Panc1 (cell line): ENCODE results near the gene PPP1R3F. TPM values are rescaled to one million over a fixed set of nuclear protein-coding genes. Genes with fewer than 3 reads are reported as not detected.

Source experiments
- ATAC-seq: fragments of 200-7000 bp; cut with Tn5 transposase; 2 replicates; pipeline ENCODE4 v1.9.1; 2020; ENCODE audit warnings: mild to moderate bottlenecking, moderate library complexity
- BruUV-seq: library from RNA; stranded (reverse); fragments of 400-500 nt; replicated peaks from 2 replicates; lab custom pipeline; 2021; lab: Mats Ljungman, UMichigan
- CTCF ChIA-PET: fragments of 300-600 bp; sonication (Branson Sonifier 250); formaldehyde crosslinking; loops from one replicate; lab custom pipeline; 2022; ENCODE audit warnings: antibody characterized with exemption; lab: Charles Lee
- POLR2A ChIA-PET: fragments of 300-600 bp; sonication (Branson Sonifier 250); formaldehyde crosslinking; loops from one replicate; lab custom pipeline; 2022; ENCODE audit warnings: antibody characterized with exemption; lab: Charles Lee
- DNase-seq: peaks from one replicate; pipeline ENCODE4 v3.0.0-alpha.2; 2010; ENCODE audit warnings: low read depth, low spot score
- H3K27ac ChIP-seq: 2 replicates; pipeline ENCODE4 v1.5.1; 2011; ENCODE audit warnings: mild to moderate bottlenecking, low read length, inconsistent platforms
- H3K27me3 ChIP-seq: fragments of 200-500 bp; sonication (Bioruptor generic); 2 replicates; pipeline ENCODE4 v1.6.0; 2014; ENCODE audit warnings: low read length, inconsistent platforms; ENCODE audit not compliant: control insufficient read depth, insufficient read depth
- H3K36me3 ChIP-seq: fragments of 200-500 bp; sonication (Bioruptor generic); 2 replicates; pipeline ENCODE4 v1.5.1; 2014; ENCODE audit warnings: inconsistent platforms, mild to moderate bottlenecking, low read length, moderate library complexity; ENCODE audit not compliant: control insufficient read depth, insufficient read depth
- H3K4me1 ChIP-seq: 2 replicates; pipeline ENCODE4 v1.5.1; 2011; ENCODE audit warnings: inconsistent platforms, mild to moderate bottlenecking, low read length, moderate library complexity; ENCODE audit not compliant: control insufficient read depth, insufficient read depth
- H3K4me3 ChIP-seq, 2 experiments: 2 replicates each; pipeline ENCODE4 v1.5.1; 2011 to 2012; ENCODE audit warnings: low read depth in 2 of 2, low read length in 2 of 2, mild to moderate bottlenecking in 2 of 2, inconsistent platforms in 1 of 2, moderate library complexity in 1 of 2
- H3K9me3 ChIP-seq: fragments of 200-500 bp; sonication (Bioruptor generic); 2 replicates; pipeline ENCODE4 v1.5.1; 2014; ENCODE audit warnings: low read depth, mild to moderate bottlenecking, inconsistent platforms, low read length, moderate library complexity; ENCODE audit not compliant: control insufficient read depth, insufficient read depth
- CTCF ChIP-seq: fragments of 450-650 bp; IDR thresholded peaks from 2 replicates; pipeline ENCODE4 v1.5.1; 2017; ENCODE audit warnings: mild to moderate bottlenecking
- POLR2AphosphoS5 ChIP-seq: IDR thresholded peaks from 2 replicates; pipeline ENCODE4 v1.6.1; 2012; ENCODE audit warnings: mild to moderate bottlenecking, low read depth, low read length, moderate library complexity
- REST ChIP-seq, 2 experiments: IDR thresholded peaks; 2 replicates each; pipeline ENCODE4 v1.6.1; 2011 to 2012; ENCODE audit warnings: low read depth in 2 of 2, control low read depth in 1 of 2, low read length in 1 of 2, mild to moderate bottlenecking in 1 of 2, moderate library complexity in 1 of 2; ENCODE audit not compliant: insufficient read depth in 1 of 2
- SIN3A ChIP-seq: IDR thresholded peaks from 2 replicates; pipeline ENCODE4 v1.6.1; 2012; ENCODE audit warnings: low read depth, mild to moderate bottlenecking, low read length, moderate library complexity, borderline replicate concordance; ENCODE audit not compliant: insufficient read depth
- TCF7L2 ChIP-seq: IDR thresholded peaks from 2 replicates; pipeline ENCODE4 v1.6.1; 2011; ENCODE audit warnings: mild to moderate bottlenecking, low read depth, low read length, inconsistent platforms
- in situ Hi-C: cut with HindIII; loops from 2 replicates; pipeline ENCODE4 v1.10.0; 2016; ENCODE audit warnings: low sequenced_read_pairs, low pct_unique_long_range_greater_than_20kb
- intact Hi-C: fragments of 100-400 bp; cut with micrococcal nuclease; formaldehyde crosslinking; loops from one replicate; pipeline ENCODE4 v1.10.0; 2022; ENCODE audit not compliant: unreplicated experiment
- total RNA-seq: library from RNA; stranded (reverse); gene quantifications from one replicate; pipeline ENCODE4 v1.2.1, GENCODE V29; 2021; ENCODE audit not compliant: unreplicated experiment

Gene PPP1R3F
- total RNA-seq, 1 experiment from 2014 or later, result 8.3 TPM

- intact Hi-C loops (no loop called here), in situ Hi-C loops (no loop called here)
- no peaks in the 10 kb centered on the region for H3K27me3 ChIP-seq
- no TSS peak for BruUV-seq
- H3K36me3 ChIP-seq, result no peaks in the 10 kb centered on the region
- ChIA-PET POLR2A (interaction anchor here (0.6 kb wide), 1 partner anchor 59 kb away, joined by 3 read pairs; no protein-coding TSS in a partner anchor), CTCF (no interaction called here)
- no peak for ATAC-seq
- no peak for DNase-seq
- H3K27ac ChIP-seq, result no peak overlapping the region
- no peaks in the 10 kb centered on the region for H3K4me1 ChIP-seq
- TF ChIP-seq SIN3A, result no peak
- no peak for TF ChIP-seq CTCF
- no peak for TF ChIP-seq POLR2AphosphoS5
- TF ChIP-seq REST (IDR thresholded peaks at IDR 0.05; ENCODE audit: insufficient read depth in 1 of 2, low read depth in 2 of 2, low read length in 1 of 2), result no peak
- H3K4me3 ChIP-seq, result no peak overlapping the region
- H3K9me3 ChIP-seq, result no peaks in the 10 kb centered on the region
Measured at GRCh38 chrX:49249616-49250015, 20.0 kb upstream of the PPP1R3F start.

- in situ Hi-C loops (no loop called here), intact Hi-C loops (no loop called here)
- no peaks in the 10 kb centered on the region for H3K36me3 ChIP-seq
- ATAC-seq (no peak), DNase-seq (no peak)
- ChIA-PET CTCF (no interaction called here), POLR2A (no interaction called here)
- H3K4me1 ChIP-seq, result no peaks in the 10 kb centered on the region
- BruUV-seq, result no TSS peak
- H3K27me3 ChIP-seq, result no peaks in the 10 kb centered on the region
- no peak overlapping the region for H3K4me3 ChIP-seq
- H3K27ac ChIP-seq, result no peak overlapping the region
- TF ChIP-seq TCF7L2, result no peak
- no peak for TF ChIP-seq CTCF
- no peak for TF ChIP-seq REST (IDR thresholded peaks at IDR 0.05; ENCODE audit: insufficient read depth in 1 of 2, low read depth in 2 of 2, low read length in 1 of 2)
- TF ChIP-seq POLR2AphosphoS5, result no peak
- no peak for TF ChIP-seq SIN3A
- H3K9me3 ChIP-seq, result no peaks in the 10 kb centered on the region
Measured at GRCh38 chrX:49250066-49250465, 19.5 kb upstream of the PPP1R3F start.
